ENCODE data around the gene TMEM63A. TPM values are rescaled to one million over a fixed set of nuclear protein-coding genes. Genes with fewer than 3 reads are reported as not detected.

TMEM63A gene
- total and polyA plus RNA-seq, 2 donors (not counting 1 experiment from before 2014, with no cell fraction given) = 14.5 to 24.1 TPM

DNA sequence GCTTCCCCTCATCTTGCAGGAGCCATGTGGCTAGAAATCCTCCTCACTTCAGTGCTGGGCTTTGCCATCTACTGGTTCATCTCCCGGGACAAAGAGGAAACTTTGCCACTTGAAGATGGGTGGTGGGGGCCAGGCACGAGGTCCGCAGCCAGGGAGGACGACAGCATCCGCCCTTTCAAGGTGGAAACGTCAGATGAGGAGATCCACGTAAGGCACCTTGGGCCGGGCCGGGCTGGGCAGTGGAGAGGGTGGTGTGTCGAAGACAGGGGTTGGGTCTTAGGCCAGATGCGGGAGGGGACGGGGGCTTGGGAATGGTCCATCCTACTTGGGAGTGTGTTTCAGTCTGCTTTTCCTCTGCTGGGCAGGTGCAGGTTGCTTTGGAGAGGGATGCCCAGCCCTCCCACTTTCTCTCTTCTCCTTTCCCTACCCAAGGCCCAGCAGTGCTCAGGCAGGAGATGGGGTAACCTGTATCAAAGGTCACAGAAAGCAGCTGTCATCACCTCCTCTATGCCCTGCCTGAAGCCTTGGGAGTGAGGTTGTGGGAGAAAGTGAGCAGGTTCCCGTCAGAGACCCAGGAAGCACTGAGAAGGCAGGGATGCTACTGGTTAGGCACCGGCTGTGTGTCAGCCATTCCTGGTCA is 53.4 kb downstream of the TMEM63A start:
- no peak overlapping the region for H3K27ac ChIP-seq (ENCODE audit: insufficient read depth, low read length)
- no peaks in the 10 kb centered on the region for H3K27me3 ChIP-seq (ENCODE audit: control insufficient read depth, insufficient read depth, low read length)
- H2AFZ ChIP-seq (ENCODE audit: low read length) = no peak overlapping the region
- H3K4me3 ChIP-seq (replicated peaks in 1 of 4; ENCODE audit: control extremely low read depth in 1 of 4, insufficient read depth in 1 of 4, low read depth in 3 of 4, low read length in 4 of 4) = no peak overlapping the region
- DNase-seq (ENCODE audit: low read depth in 2 of 2) = no peak
- H3K4me1 ChIP-seq (ENCODE audit: control insufficient read depth, extremely low read depth, insufficient read depth, low read length) = no peaks in the 10 kb centered on the region
- H3K36me3 ChIP-seq (ENCODE audit: control insufficient read depth, insufficient read depth, low read length) = no peaks in the 10 kb centered on the region
- no peak overlapping the region for H3K9ac ChIP-seq (ENCODE audit: insufficient read depth, low read length)
- H4K20me1 ChIP-seq (ENCODE audit: control insufficient read depth, extremely low read depth, insufficient read depth, low read length) = no peaks in the 10 kb centered on the region
- no peaks in the 10 kb centered on the region for H3K79me2 ChIP-seq (ENCODE audit: control insufficient read depth, insufficient read depth, low read length)
- no peak overlapping the region for H3K4me2 ChIP-seq (ENCODE audit: extremely low read depth, insufficient read depth, low read length)
- no peaks in the 10 kb centered on the region for H3K9me3 ChIP-seq (ENCODE audit: control insufficient read depth, insufficient read depth, low read depth, low read length)
- TF ChIP-seq CTCF (conservative IDR thresholded peaks at IDR 0.05 in 1 of 2, IDR thresholded peaks at IDR 0.05 in 1 of 2; ENCODE audit: low read depth in 1 of 2, low read length in 2 of 2) (no peak), EZH2 (IDR thresholded peaks at IDR 0.05; ENCODE audit: low read length, missing control alignments) (no peak)

DNA sequence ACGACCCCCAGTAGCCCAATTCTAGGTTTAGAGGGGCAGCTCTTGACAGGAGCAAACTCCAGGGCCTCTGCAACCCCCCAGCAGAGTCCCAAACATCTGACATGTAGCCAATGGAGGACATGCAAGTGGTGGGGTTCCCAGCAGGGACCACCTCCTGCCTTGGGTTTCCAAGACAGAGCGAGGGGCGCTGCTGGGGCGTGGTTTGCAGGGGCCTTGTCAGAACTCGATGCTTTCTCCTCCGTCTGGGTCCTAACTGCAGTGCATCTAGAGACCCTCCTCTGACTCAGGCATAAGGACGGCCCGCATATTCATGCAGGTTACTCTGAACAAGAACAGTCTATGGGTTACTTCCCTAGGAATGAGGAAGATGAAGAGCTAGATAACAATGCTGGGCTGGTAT is 55.1 kb downstream of the TMEM63A start:
- H3K9me3 ChIP-seq (ENCODE audit: control insufficient read depth, insufficient read depth, low read depth, low read length) = no peaks in the 10 kb centered on the region
- no peak overlapping the region for H3K27ac ChIP-seq (ENCODE audit: insufficient read depth, low read length)
- H3K36me3 ChIP-seq (ENCODE audit: control insufficient read depth, insufficient read depth, low read length) = no peaks in the 10 kb centered on the region
- H3K27me3 ChIP-seq (ENCODE audit: control insufficient read depth, insufficient read depth, low read length) = no peaks in the 10 kb centered on the region
- DNase-seq (ENCODE audit: low read depth in 2 of 2) = no peak
- H4K20me1 ChIP-seq (ENCODE audit: control insufficient read depth, extremely low read depth, insufficient read depth, low read length) = no peaks in the 10 kb centered on the region
- no peak overlapping the region for H3K9ac ChIP-seq (ENCODE audit: insufficient read depth, low read length)
- H3K4me1 ChIP-seq (ENCODE audit: control insufficient read depth, extremely low read depth, insufficient read depth, low read length) = no peaks in the 10 kb centered on the region
- no peaks in the 10 kb centered on the region for H3K79me2 ChIP-seq (ENCODE audit: control insufficient read depth, insufficient read depth, low read length)
- H2AFZ ChIP-seq (ENCODE audit: low read length) = no peak overlapping the region
- H3K4me3 ChIP-seq (replicated peaks in 1 of 4; ENCODE audit: control extremely low read depth in 1 of 4, insufficient read depth in 1 of 4, low read depth in 3 of 4, low read length in 4 of 4) = no peak overlapping the region
- TF ChIP-seq CTCF (conservative IDR thresholded peaks at IDR 0.05 in 1 of 2, IDR thresholded peaks at IDR 0.05 in 1 of 2; ENCODE audit: low read depth in 1 of 2, low read length in 2 of 2) (no peak), EZH2 (IDR thresholded peaks at IDR 0.05; ENCODE audit: low read length, missing control alignments) (no peak)
- no peak overlapping the region for H3K4me2 ChIP-seq (ENCODE audit: extremely low read depth, insufficient read depth, low read length)

GRCh38 chr1:225825607-225826007 is 56.6 kb downstream of the TMEM63A start:
- no peak overlapping the region for H3K4me3 ChIP-seq (replicated peaks in 1 of 4; ENCODE audit: control extremely low read depth in 1 of 4, insufficient read depth in 1 of 4, low read depth in 3 of 4, low read length in 4 of 4)
- DNase-seq (ENCODE audit: low read depth in 2 of 2) = no peak
- H3K27ac ChIP-seq (ENCODE audit: insufficient read depth, low read length) = no peak overlapping the region
- no peak overlapping the region for H2AFZ ChIP-seq (ENCODE audit: low read length)
- no peak overlapping the region for H3K9ac ChIP-seq (ENCODE audit: insufficient read depth, low read length)
- no peaks in the 10 kb centered on the region for H3K9me3 ChIP-seq (ENCODE audit: control insufficient read depth, insufficient read depth, low read depth, low read length)
- TF ChIP-seq EZH2 (IDR thresholded peaks at IDR 0.05; ENCODE audit: low read length, missing control alignments) = no peak
- no peak for TF ChIP-seq CTCF (conservative IDR thresholded peaks at IDR 0.05 in 1 of 2, IDR thresholded peaks at IDR 0.05 in 1 of 2; ENCODE audit: low read depth in 1 of 2, low read length in 2 of 2)
- no peaks in the 10 kb centered on the region for H3K4me1 ChIP-seq (ENCODE audit: control insufficient read depth, extremely low read depth, insufficient read depth, low read length)
- H3K27me3 ChIP-seq (ENCODE audit: control insufficient read depth, insufficient read depth, low read length) = no peaks in the 10 kb centered on the region
- H4K20me1 ChIP-seq (ENCODE audit: control insufficient read depth, extremely low read depth, insufficient read depth, low read length) = no peaks in the 10 kb centered on the region
- H3K36me3 ChIP-seq (ENCODE audit: control insufficient read depth, insufficient read depth, low read length) = no peaks in the 10 kb centered on the region
- H3K79me2 ChIP-seq (ENCODE audit: control insufficient read depth, insufficient read depth, low read length) = no peaks in the 10 kb centered on the region
- no peak overlapping the region for H3K4me2 ChIP-seq (ENCODE audit: extremely low read depth, insufficient read depth, low read length)

Data from fibroblast of lung (primary cell).